HepG2 (cell line): Measurements from ENCODE around the gene ARGLU1. TPM values are rescaled to one million over a fixed set of nuclear protein-coding genes. Genes with fewer than 3 reads are reported as not detected.

ENCODE experiments used
- CBFB ChIP-seq: sonication (generic); formaldehyde crosslinking; IDR thresholded peaks from 2 replicates; pipeline ENCODE4 v1.4.0; 2020; ENCODE audit warnings: missing genetic modification reagents
- CERS6 ChIP-seq: sonication (generic); formaldehyde crosslinking; IDR thresholded peaks from 2 replicates; pipeline ENCODE4 v1.5.0; 2020; ENCODE audit warnings: missing genetic modification reagents
- ESRRA ChIP-seq: sonication (generic); formaldehyde crosslinking; IDR thresholded peaks from 2 replicates; pipeline ENCODE4 v1.5.1; 2020; ENCODE audit warnings: mild to moderate bottlenecking, low read depth, missing genetic modification reagents
- FOXK2 ChIP-seq: fragments of 450-650 bp; IDR thresholded peaks from 2 replicates; pipeline ENCODE4 v1.6.1; 2016
- HMG20B ChIP-seq: conservative IDR thresholded peaks from 2 replicates; pipeline ENCODE4 v1.6.1; 2016; ENCODE audit warnings: missing genetic modification reagents, missing compliant biosample characterization
- KMT2A ChIP-seq: sonication (generic); formaldehyde crosslinking; IDR thresholded peaks from 2 replicates; pipeline ENCODE4 v1.4.0; 2020; ENCODE audit warnings: missing genetic modification reagents
- NCOR1 ChIP-seq: fragments of 200-600 bp; sonication (generic); IDR thresholded peaks from 2 replicates; pipeline ENCODE4 v1.7.0; 2017; ENCODE audit warnings: antibody characterized with exemption, low read length, borderline replicate concordance
- NFRKB ChIP-seq: fragments of 450-650 bp; IDR thresholded peaks from 2 replicates; pipeline ENCODE4 v1.6.1; 2017
- PCBP1 ChIP-seq: fragments of 200-400 bp; formaldehyde crosslinking; IDR thresholded peaks from 2 replicates; pipeline ENCODE4 v1.6.1; 2017; ENCODE audit warnings: mild to moderate bottlenecking, low read depth, low read length, borderline replicate concordance
- RNF2 ChIP-seq: fragments of 450-650 bp; conservative IDR thresholded peaks from 2 replicates; pipeline ENCODE4 v1.6.1; 2016; ENCODE audit warnings: low read depth
- ZFP36L1 ChIP-seq: sonication (generic); formaldehyde crosslinking; IDR thresholded peaks from 2 replicates; pipeline ENCODE4 v1.8.0; 2022; ENCODE audit warnings: mild to moderate bottlenecking, missing genetic modification reagents, moderate library complexity
- ZNF558 ChIP-seq: sonication (generic); formaldehyde crosslinking; IDR thresholded peaks from 2 replicates; pipeline ENCODE4 v1.9.0; 2022; ENCODE audit warnings: mild to moderate bottlenecking, missing genetic modification reagents, borderline replicate concordance
- ZNF629 ChIP-seq: sonication (generic); formaldehyde crosslinking; conservative IDR thresholded peaks from 2 replicates; pipeline ENCODE4 v1.5.0; 2020; ENCODE audit warnings: missing genetic modification reagents
- polyA plus RNA-seq, 8 experiments: library from polyadenylated mRNA; depleted of rRNA in 3 of 8; stranded (reverse) in 7 of 8; unstranded in 1 of 8; fragments of >200 nt; fragmentation: Illumina TruSeq in 4 of 8; extraction: Trizol in 4 of 8; gene quantifications; 2 replicates each; pipeline versions ENCODE4 v1.2.1 to v1.2.3, GENCODE V29; 2011 to 2016; ENCODE audit warnings: low read depth in 4 of 8, missing spikeins in 1 of 8, mixed read lengths in 1 of 8; ENCODE audit not compliant: insufficient read depth in 1 of 8
- total RNA-seq, 5 experiments: library from RNA; depleted of rRNA; stranded (reverse); fragments of >200 nt; fragmentation: Illumina TruSeq; extraction: Trizol; gene quantifications; 2 replicates each; pipeline ENCODE4 v1.2.3, GENCODE V29; 2016; ENCODE audit warnings: low read depth in 1 of 5
- TF ChIP-seq, protein P1 (sequence below): sonication (generic); formaldehyde crosslinking; IDR thresholded peaks from 2 replicates; pipeline ENCODE4 v1.9.0; 2021; ENCODE audit warnings: missing genetic modification reagents, borderline replicate concordance
- TF ChIP-seq, protein P2 (sequence below): sonication (generic); formaldehyde crosslinking; IDR thresholded peaks from 2 replicates; pipeline ENCODE4 v1.8.0; 2022; ENCODE audit warnings: mild to moderate bottlenecking, missing genetic modification reagents
- TF ChIP-seq, protein P3 (sequence below): sonication (generic); formaldehyde crosslinking; IDR thresholded peaks from 2 replicates; pipeline ENCODE4 v1.5.1; 2020; ENCODE audit warnings: missing genetic modification reagents, mild to moderate bottlenecking, borderline replicate concordance
- TF ChIP-seq, protein P4 (sequence below): sonication (generic); formaldehyde crosslinking; conservative IDR thresholded peaks from 2 replicates; pipeline ENCODE4 v1.4.0; 2020; ENCODE audit warnings: missing genetic modification reagents
- TF ChIP-seq, protein P5 (sequence below): sonication (generic); IDR thresholded peaks from 2 replicates; pipeline ENCODE4 v1.6.1; 2016; ENCODE audit warnings: low read depth, borderline replicate concordance
- TF ChIP-seq, protein P6 (sequence below): sonication (generic); formaldehyde crosslinking; IDR thresholded peaks from 2 replicates; pipeline ENCODE4 v1.5.0; 2020; ENCODE audit warnings: missing genetic modification reagents, mild to moderate bottlenecking, borderline replicate concordance

The ARGLU1 gene
- total and polyA plus RNA-seq, 2 of the 13 experiments (the other 11 are each of a cell fraction or from before 2014, with no cell fraction given): 47.1 to 70.6 TPM

DNA sequence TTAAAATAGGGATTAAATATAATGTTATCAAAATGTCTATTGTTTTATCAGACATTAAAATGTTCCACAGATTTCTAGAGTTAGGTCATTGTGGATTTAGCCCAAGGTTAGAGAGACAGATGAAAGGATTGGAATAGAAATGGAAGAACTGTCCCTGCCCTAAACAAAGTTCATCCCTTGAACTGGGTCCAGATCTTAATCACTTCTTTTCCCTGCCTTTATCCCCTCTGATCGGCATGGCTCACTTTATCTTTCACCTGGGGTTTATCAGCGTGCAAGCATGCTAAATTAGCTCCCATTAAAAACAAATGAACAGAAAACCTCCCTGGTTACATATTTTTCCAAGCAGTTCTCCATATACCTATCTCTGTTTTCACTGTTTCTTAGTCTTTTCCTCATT lies 23.4 kb upstream of the ARGLU1 start (continued):
- TF ChIP-seq, protein P1, sequence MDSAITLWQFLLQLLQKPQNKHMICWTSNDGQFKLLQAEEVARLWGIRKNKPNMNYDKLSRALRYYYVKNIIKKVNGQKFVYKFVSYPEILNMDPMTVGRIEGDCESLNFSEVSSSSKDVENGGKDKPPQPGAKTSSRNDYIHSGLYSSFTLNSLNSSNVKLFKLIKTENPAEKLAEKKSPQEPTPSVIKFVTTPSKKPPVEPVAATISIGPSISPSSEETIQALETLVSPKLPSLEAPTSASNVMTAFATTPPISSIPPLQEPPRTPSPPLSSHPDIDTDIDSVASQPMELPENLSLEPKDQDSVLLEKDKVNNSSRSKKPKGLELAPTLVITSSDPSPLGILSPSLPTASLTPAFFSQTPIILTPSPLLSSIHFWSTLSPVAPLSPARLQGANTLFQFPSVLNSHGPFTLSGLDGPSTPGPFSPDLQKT (CRISPR knock-in tag): no peak
- TF ChIP-seq KMT2A (CRISPR knock-in tag): no peak
- TF ChIP-seq, protein P2, sequence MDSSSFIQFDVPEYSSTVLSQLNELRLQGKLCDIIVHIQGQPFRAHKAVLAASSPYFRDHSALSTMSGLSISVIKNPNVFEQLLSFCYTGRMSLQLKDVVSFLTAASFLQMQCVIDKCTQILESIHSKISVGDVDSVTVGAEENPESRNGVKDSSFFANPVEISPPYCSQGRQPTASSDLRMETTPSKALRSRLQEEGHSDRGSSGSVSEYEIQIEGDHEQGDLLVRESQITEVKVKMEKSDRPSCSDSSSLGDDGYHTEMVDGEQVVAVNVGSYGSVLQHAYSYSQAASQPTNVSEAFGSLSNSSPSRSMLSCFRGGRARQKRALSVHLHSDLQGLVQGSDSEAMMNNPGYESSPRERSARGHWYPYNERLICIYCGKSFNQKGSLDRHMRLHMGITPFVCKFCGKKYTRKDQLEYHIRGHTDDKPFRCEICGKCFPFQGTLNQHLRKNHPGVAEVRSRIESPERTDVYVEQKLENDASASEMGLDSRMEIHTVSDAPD: no peak
- TF ChIP-seq CERS6: no peak
- TF ChIP-seq, protein P3, sequence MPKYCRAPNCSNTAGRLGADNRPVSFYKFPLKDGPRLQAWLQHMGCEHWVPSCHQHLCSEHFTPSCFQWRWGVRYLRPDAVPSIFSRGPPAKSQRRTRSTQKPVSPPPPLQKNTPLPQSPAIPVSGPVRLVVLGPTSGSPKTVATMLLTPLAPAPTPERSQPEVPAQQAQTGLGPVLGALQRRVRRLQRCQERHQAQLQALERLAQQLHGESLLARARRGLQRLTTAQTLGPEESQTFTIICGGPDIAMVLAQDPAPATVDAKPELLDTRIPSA: no peak
- no peak for TF ChIP-seq PCBP1
- TF ChIP-seq ESRRA (CRISPR knock-in tag): 0 out of 2 replicates have a peak, but pooled peaks have one; percentile 34
- TF ChIP-seq NCOR1: no peak
- no peak for TF ChIP-seq HMG20B (CRISPR knock-in tag)
- TF ChIP-seq, protein P4, sequence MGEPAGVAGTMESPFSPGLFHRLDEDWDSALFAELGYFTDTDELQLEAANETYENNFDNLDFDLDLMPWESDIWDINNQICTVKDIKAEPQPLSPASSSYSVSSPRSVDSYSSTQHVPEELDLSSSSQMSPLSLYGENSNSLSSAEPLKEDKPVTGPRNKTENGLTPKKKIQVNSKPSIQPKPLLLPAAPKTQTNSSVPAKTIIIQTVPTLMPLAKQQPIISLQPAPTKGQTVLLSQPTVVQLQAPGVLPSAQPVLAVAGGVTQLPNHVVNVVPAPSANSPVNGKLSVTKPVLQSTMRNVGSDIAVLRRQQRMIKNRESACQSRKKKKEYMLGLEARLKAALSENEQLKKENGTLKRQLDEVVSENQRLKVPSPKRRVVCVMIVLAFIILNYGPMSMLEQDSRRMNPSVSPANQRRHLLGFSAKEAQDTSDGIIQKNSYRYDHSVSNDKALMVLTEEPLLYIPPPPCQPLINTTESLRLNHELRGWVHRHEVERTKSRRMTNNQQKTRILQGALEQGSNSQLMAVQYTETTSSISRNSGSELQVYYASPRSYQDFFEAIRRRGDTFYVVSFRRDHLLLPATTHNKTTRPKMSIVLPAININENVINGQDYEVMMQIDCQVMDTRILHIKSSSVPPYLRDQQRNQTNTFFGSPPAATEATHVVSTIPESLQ: no peak
- TF ChIP-seq CBFB (CRISPR knock-in tag): no peak
- no peak for TF ChIP-seq ZNF558 (CRISPR knock-in tag)
- TF ChIP-seq NFRKB: no peak
- TF ChIP-seq ZFP36L1 (CRISPR knock-in tag): no peak
- no peak for TF ChIP-seq RNF2
- no peak for TF ChIP-seq FOXK2
- no peak for TF ChIP-seq ZNF629 (CRISPR knock-in tag)
- TF ChIP-seq, protein P5, sequence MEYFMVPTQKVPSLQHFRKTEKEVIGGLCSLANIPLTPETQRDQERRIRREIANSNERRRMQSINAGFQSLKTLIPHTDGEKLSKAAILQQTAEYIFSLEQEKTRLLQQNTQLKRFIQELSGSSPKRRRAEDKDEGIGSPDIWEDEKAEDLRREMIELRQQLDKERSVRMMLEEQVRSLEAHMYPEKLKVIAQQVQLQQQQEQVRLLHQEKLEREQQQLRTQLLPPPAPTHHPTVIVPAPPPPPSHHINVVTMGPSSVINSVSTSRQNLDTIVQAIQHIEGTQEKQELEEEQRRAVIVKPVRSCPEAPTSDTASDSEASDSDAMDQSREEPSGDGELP: no peak
- TF ChIP-seq, protein P6, sequence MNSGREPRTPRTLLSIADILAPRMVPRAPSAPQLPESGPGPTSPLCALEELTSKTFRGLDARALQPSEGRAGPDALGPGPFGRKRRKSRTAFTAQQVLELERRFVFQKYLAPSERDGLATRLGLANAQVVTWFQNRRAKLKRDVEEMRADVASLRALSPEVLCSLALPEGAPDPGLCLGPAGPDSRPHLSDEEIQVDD: no peak
